ENCODE results near the gene NCKAP5. TPM values are rescaled to one million over a fixed set of nuclear protein-coding genes. Genes with fewer than 3 reads are reported as not detected.

NCKAP5 gene
- total and polyA plus RNA-seq, 2 of the 8 experiments (the other 6 are each of a cell fraction or from before 2014, with no cell fraction given): 0.27 to 0.86 TPM

DNA sequence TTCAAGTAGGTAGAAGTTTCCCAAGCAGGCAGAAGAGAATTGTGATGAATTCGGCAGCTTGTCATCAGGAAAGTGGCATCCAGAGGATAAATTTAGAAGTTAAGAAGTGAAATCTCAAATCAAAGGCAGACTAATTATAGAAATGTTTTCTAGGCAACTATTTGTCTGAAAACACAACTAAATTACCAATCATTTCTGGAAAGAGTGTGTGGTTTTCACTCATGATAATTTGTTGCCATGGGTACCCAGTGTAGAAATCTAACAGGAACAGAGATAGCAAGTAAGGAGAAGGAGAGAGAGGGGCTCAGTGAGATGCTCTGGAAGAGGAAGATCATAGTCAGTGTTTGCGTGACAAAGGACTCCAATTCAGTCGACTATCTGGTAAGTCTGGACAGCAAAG lies 208.1 kb downstream of the NCKAP5 start (continued):
- TF ChIP-seq, protein P1, sequence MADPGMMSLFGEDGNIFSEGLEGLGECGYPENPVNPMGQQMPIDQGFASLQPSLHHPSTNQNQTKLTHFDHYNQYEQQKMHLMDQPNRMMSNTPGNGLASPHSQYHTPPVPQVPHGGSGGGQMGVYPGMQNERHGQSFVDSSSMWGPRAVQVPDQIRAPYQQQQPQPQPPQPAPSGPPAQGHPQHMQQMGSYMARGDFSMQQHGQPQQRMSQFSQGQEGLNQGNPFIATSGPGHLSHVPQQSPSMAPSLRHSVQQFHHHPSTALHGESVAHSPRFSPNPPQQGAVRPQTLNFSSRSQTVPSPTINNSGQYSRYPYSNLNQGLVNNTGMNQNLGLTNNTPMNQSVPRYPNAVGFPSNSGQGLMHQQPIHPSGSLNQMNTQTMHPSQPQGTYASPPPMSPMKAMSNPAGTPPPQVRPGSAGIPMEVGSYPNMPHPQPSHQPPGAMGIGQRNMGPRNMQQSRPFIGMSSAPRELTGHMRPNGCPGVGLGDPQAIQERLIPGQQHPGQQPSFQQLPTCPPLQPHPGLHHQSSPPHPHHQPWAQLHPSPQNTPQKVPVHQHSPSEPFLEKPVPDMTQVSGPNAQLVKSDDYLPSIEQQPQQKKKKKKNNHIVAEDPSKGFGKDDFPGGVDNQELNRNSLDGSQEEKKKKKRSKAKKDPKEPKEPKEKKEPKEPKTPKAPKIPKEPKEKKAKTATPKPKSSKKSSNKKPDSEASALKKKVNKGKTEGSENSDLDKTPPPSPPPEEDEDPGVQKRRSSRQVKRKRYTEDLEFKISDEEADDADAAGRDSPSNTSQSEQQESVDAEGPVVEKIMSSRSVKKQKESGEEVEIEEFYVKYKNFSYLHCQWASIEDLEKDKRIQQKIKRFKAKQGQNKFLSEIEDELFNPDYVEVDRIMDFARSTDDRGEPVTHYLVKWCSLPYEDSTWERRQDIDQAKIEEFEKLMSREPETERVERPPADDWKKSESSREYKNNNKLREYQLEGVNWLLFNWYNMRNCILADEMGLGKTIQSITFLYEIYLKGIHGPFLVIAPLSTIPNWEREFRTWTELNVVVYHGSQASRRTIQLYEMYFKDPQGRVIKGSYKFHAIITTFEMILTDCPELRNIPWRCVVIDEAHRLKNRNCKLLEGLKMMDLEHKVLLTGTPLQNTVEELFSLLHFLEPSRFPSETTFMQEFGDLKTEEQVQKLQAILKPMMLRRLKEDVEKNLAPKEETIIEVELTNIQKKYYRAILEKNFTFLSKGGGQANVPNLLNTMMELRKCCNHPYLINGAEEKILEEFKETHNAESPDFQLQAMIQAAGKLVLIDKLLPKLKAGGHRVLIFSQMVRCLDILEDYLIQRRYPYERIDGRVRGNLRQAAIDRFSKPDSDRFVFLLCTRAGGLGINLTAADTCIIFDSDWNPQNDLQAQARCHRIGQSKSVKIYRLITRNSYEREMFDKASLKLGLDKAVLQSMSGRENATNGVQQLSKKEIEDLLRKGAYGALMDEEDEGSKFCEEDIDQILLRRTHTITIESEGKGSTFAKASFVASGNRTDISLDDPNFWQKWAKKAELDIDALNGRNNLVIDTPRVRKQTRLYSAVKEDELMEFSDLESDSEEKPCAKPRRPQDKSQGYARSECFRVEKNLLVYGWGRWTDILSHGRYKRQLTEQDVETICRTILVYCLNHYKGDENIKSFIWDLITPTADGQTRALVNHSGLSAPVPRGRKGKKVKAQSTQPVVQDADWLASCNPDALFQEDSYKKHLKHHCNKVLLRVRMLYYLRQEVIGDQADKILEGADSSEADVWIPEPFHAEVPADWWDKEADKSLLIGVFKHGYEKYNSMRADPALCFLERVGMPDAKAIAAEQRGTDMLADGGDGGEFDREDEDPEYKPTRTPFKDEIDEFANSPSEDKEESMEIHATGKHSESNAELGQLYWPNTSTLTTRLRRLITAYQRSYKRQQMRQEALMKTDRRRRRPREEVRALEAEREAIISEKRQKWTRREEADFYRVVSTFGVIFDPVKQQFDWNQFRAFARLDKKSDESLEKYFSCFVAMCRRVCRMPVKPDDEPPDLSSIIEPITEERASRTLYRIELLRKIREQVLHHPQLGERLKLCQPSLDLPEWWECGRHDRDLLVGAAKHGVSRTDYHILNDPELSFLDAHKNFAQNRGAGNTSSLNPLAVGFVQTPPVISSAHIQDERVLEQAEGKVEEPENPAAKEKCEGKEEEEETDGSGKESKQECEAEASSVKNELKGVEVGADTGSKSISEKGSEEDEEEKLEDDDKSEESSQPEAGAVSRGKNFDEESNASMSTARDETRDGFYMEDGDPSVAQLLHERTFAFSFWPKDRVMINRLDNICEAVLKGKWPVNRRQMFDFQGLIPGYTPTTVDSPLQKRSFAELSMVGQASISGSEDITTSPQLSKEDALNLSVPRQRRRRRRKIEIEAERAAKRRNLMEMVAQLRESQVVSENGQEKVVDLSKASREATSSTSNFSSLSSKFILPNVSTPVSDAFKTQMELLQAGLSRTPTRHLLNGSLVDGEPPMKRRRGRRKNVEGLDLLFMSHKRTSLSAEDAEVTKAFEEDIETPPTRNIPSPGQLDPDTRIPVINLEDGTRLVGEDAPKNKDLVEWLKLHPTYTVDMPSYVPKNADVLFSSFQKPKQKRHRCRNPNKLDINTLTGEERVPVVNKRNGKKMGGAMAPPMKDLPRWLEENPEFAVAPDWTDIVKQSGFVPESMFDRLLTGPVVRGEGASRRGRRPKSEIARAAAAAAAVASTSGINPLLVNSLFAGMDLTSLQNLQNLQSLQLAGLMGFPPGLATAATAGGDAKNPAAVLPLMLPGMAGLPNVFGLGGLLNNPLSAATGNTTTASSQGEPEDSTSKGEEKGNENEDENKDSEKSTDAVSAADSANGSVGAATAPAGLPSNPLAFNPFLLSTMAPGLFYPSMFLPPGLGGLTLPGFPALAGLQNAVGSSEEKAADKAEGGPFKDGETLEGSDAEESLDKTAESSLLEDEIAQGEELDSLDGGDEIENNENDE (IDR thresholded peaks at IDR 0.05; ENCODE audit: insufficient replicate concordance, low read length): no peak
- TF ChIP-seq ZNF274 (IDR thresholded peaks at IDR 0.05; ENCODE audit: borderline replicate concordance, extremely low read depth, low read length): no peak
- no peak for TF ChIP-seq CBX5 (IDR thresholded peaks at IDR 0.05; ENCODE audit: low read depth, low read length)
- TF ChIP-seq RNF2 (IDR thresholded peaks at IDR 0.05; ENCODE audit: borderline replicate concordance, low read depth, low read length, missing control alignments, poor library complexity, severe bottlenecking): no peak
- no peak for TF ChIP-seq TEAD4 (IDR thresholded peaks at IDR 0.05; ENCODE audit: low read depth, low read length)
- TF ChIP-seq EGR1 (IDR thresholded peaks at IDR 0.05; ENCODE audit: borderline replicate concordance, low read depth, low read length): no peak
- TF ChIP-seq CHD1 (IDR thresholded peaks at IDR 0.05; ENCODE audit: low read depth, low read length): no peak
- TF ChIP-seq SP2 (IDR thresholded peaks at IDR 0.05; ENCODE audit: low read length): no peak
- no peak for TF ChIP-seq HDAC6 (IDR thresholded peaks at IDR 0.05; ENCODE audit: low read depth, low read length)
- no peak for TF ChIP-seq TBP (IDR thresholded peaks at IDR 0.05; ENCODE audit: low read depth, low read length)
- TF ChIP-seq HDAC2 (IDR thresholded peaks at IDR 0.05; ENCODE audit: borderline replicate concordance in 1 of 2, low read depth in 2 of 2, low read length in 2 of 2): no peak
